ENCODE measurements around the gene NDST4.

GRCh38 chr4:115108850-115109249, 4.6 kb downstream of the NDST4 start:
- TF ChIP-seq CTCF (conservative IDR thresholded peaks at IDR 0.05; ENCODE audit: low read depth, low read length) (no peak), EZH2 (IDR thresholded peaks at IDR 0.05; ENCODE audit: low read length, unreplicated experiment) (no peak), EZH2phosphoT487 (IDR thresholded peaks at IDR 0.05; ENCODE audit: borderline replicate concordance, low read length) (no peak)

All from PC-3 (cell line).